SH-SY5Y (cell line): ENCODE results near the gene DLX6.

Source experiments
- GATA2 ChIP-seq: IDR thresholded peaks from 2 replicates; pipeline ENCODE4 v1.6.1; 2011; ENCODE audit warnings: mild to moderate bottlenecking, low read depth, low read length
- GATA3 ChIP-seq: IDR thresholded peaks from 2 replicates; pipeline ENCODE4 v1.6.1; 2011; ENCODE audit warnings: low read depth, mild to moderate bottlenecking, low read length, moderate library complexity

DNA sequence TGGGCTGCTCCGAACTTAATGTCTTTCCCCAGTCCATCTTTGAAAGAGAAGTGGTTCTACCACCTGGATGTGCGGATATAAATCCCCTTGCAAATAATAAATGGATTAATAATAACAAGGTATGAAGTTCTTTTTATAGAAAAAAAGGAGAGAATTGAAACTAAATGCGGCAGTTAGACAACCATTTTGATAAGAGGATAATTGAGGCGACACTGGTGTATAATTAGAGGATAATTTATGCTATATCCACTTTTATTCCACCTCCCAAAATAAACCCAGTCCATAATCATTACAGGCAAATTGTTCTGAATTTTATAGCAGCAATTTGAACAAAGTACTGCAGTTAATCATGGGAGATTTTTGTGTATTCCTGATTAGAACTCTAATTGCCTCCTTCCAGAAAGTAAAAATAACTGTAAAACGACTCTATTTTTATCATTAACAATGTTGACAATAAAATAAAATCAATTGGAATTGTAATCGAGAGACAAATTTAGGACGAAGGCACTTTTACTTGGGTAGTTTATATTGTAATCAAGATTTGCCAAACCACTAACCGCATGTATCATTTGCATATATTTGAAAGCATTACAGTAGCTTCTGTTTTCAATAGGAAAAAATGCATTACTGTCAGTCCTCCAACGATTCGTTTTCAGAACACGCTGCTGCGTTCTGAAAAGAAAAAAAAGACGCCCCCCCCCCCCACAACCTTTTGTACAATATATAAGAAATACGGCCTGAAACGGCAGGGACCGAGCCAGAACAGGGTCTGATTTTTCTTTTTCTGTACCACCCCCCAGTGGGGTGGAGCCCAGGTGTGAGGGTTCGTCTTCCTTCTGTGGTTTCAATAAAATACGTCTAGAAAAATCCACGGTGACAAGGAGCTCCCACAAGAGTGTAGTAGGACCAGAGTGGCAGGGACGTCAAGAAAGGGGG, 838 bp upstream of the DLX6 start:
- no peak for TF ChIP-seq GATA3
- TF ChIP-seq GATA2: no peak
